GM19324 (cell line): Measurements from ENCODE around the gene LMNB1.
"Not testable (repeated sequence)": the region's sequence is repeated elsewhere in the genome, so short reads cannot be mapped to it uniquely, and the experiment has no call there.

Experiments used
- ATAC-seq: cut with Tn5 transposase; IDR thresholded peaks from one replicate; pipeline ENCODE4 v1.9.1; 2021; ENCODE audit warnings: mild to moderate bottlenecking, moderate library complexity; ENCODE audit not compliant: unreplicated experiment, low FRiP score

The LMNB1 gene

DNA sequence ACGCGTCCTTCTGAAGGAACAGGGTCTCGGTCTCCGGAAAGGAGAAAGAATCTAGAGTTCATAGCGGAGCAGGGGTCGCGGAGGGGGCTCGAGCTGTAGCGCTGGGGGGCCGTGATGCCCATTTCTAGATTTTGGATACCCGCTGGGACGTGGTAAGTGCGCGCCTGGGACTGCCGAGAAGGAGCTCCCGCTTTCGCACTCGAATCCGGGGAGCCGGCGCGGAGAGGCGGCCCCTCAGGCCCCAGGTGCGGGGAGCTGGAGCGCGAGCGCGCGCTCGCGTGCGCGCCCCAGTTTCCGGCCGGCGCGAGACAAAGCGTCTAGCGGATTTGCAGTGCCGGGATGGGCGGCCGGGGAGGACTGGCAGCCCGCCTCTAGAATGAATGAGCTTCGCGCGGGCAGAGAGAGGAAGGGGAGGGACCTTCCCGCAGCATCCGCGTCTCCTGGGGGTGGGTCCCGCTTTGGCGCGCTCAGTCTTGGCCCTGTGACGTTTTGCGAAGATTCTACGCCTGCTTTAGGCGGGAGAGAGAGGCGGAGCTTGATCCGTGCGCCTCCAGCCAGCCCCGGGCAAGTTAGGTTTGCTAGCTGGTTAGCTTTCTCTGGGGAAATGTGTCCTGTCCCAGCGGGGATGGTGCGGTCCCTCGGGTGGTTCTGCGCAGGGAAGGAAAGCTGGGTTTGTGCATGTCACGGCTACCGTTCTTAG is 1.2 kb downstream of the LMNB1 start:
- ATAC-seq, result peak; percentile 67

DNA sequence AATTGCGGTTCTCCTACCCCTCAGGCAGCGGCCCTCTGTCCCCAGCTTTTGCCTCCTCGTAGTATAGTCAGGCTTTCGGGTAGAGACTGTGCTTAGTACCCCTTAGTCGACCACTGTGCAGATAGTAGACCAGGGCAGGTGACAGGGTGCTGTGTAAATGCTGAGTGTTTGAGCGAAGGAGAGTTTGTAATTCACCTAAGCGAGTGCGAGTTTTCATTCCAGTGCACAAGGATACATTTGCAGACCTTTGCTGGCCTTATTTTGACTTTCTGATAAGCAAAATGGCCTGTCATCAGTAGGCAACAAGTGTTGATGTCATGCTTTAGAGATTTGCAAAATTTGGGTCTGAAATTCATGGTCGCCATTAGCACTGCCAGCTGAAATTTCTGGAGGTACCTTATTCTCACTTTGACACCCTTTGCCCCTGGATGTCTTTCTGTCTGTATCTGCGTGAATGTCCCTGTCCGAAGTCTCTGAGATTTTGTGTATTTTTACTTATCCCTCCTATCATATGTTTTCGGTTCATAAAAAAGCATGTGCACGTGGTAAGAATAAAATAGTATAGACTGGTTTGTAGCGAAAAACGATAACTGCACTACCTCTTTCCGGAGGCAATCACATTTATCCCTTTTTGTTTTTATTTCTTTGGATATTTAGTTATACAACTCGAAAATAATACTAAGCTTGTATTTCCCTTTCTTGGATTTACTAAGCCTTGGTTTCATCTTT is 1.9 kb downstream of the LMNB1 start:
- ATAC-seq, result peak; percentile 7

DNA sequence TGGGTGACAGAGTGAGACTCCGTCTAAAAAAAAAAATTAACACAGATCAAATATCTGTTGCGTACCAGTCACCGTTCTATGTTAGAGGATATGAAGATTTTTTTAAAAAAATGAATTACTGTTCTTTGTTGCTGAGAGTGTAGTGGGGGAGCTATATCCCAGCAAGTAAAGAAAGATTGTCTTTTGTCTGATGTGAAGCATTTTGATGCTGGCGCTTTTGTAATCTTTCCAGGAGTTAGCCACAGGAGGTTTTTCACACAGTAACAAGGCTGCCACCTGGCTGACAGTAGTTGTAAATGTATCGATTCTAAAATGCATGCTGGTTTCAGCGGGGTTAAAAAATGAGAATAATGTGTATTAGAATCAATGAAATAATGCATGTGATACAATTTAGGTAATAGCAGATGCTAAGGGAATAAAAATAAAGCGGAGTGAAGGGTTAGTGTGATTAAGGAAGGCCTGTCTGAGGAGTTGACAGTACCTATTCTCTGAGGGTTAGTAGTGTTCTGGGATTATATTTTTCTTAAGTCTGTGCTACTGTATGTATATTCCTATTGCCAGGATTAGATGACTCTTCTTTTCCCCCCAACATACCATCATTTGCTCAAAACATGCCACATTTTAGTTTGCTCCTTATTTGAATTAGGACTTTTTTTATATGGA is 3.4 kb downstream of the LMNB1 start:
- no peak for ATAC-seq

- ATAC-seq, result not testable (repeated sequence)
Observed at GRCh38 chr5:126788409-126788808, 11.5 kb downstream of the LMNB1 start.

GRCh38 chr5:126793097-126793496 is 16.2 kb downstream of the LMNB1 start:
- ATAC-seq, result no peak

DNA sequence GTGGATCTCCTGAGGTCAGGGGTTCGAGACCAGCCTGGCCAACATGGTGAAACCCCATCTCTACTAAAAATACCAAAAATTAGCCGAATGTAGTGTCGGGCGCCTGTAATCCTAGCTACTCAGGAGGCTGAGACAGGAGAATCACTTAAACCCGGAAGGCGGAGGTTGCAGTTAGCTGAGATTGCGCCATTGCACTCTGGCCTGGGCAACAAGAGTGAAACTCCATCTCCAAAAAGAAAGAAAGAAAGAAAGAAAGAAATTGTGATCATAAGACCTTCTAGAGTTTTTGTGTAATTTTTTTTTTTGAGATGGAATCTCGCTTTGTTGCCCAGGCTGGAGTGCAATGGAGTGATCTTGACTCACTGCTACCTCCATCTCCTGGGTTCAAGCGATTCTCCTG is 16.7 kb downstream of the LMNB1 start:
- not testable (repeated sequence) for ATAC-seq

- ATAC-seq, result no peak
Observed at GRCh38 chr5:126794157-126794828, 17.4 kb downstream of the LMNB1 start.

DNA sequence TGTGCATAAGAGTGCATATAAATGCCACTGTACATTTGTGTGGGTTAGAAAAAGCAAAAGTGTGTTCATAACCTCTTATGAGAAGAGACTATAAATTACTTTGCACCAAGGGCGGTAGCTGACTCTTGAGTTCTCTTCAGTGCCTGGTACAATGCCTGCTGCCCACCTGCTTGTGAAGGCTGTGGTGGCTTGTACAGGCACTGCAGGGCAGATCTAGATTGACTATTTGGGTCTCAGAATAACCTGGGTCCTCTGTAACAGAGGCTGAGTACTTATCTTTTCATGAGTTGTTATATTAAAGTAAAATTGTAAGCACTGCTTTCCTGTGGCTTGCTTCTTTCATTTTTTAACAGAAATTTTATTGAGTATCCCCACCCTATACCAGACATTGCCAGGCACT is 22.8 kb downstream of the LMNB1 start:
- ATAC-seq, result no peak

DNA sequence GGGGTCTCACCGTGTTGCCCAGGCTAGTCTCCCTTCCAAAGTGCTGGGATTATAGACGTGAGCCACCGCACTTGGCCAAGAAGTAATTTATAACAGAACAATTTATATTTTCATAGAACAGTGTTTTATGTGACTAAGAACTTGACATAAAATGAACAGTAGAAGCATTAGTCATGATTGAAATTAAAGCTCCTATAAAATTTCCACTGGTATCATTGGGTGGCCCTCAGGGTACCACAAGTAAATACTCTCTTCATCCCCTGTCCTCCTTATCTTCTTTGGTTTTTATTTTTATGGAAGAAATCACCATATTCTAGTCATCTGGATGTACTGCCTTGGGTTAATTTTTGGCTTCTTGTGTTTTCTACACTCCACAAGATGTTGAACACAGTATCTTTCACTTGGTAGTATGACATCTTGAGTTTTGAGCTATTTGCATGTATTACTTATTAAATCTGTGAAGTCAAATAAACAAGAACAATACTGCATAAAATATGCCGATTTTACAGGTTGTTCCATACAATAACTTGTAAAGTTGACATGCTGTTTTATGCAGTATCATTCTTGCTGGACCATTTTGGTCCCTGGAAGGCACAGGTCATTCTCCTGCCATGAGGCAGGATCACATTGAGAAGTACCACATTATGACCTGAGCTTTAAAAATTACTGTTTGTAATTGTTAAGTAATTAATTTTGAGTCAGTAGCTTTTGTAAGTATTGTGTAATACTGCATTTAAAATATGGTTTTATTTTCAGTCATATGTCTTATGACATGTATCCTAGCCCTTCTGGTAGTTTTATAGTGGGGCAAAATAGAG is 24.4 kb downstream of the LMNB1 start:
- no peak for ATAC-seq

DNA sequence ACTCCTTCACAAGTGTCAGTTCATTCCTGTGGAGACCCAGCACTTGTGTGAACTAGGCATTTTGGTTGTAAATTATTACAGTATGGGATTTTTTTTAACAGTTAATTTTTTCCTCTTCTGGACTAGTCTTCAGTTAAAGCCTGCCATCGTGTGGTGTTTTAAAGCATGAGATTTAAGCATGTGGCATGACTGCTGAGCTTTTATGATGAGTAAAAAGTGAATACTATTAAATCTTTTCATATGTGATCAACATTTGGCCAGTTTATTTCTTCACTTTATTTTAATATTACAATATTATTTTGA is 25.0 kb downstream of the LMNB1 start:
- no peak for ATAC-seq

GRCh38 chr5:126805063-126805462 is 28.1 kb downstream of the LMNB1 start:
- ATAC-seq, result no peak

GRCh38 chr5:126808521-126808988 is 31.6 kb downstream of the LMNB1 start:
- no peak for ATAC-seq

GRCh38 chr5:126809916-126810315 is 33.0 kb downstream of the LMNB1 start:
- no peak for ATAC-seq

GRCh38 chr5:126810596-126811380 is 33.9 kb downstream of the LMNB1 start:
- no peak for ATAC-seq

DNA sequence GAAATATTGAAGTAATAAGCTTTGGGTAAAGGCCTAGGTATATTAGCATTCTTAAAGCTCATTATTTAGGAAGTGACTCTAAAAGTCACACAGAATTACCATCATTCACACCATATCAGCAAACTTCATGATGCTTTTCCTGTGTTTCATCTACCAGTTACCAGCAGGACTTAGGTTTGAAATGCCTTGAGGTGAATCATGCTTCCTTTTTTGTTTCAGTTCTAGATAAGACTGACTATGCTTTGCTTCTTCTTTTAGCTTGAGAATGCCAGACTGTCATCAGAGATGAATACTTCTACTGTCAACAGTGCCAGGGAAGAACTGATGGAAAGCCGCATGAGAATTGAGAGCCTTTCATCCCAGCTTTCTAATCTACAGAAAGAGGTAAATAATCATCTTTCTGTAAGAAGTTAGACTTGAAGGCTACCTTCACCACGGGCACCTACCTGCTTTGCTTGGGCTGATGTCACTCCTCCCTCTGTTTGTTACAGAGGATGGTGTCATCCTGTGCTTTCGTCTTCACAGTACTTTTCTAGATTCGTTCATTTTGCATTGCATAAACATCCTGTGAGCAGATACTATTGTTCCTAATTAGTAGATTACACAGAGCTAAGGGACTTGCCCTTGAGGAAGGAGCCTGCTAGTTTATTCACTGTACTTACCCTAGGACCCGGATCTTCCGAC is 34.7 kb downstream of the LMNB1 start:
- ATAC-seq, result peak; percentile 51

DNA sequence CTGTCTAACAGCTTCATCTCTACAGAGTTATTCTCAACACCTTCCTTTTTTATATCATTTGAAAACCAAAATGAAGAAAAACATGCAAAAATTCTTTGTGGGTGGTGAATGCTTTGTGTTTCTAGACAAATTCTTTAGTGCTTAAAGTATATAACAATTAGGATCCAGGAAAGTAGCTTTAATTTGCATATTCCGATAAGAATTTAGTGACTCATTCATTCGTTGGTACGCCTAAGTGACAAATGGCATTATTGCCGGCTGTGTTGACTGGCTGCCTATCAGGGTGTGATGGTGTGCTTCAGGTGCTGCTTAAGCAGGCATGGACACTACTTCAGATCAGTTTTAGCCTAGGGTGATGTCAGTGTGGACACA is 35.2 kb downstream of the LMNB1 start:
- no peak for ATAC-seq

DNA sequence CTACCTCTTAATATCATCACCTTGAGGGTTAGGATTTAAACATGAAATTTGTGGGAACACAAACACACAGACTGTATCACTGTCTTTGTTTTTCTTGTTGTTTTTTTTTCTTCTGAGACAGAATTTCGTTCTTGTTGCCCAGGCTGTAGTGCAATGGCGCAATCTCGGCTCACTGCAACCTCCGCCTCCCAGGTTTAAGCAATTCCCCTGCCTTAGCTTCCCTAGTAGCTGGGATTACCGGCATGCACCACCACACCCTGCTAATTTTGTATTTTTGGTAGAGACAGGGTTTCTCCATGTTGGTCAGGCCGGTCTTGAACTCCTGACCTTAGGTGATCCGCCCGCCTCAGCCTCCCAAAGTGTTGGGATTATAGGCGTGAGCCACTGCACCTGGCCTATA is 36.9 kb downstream of the LMNB1 start:
- not testable (repeated sequence) for ATAC-seq

- no peak for ATAC-seq
Observed at GRCh38 chr5:126814721-126815404, 37.9 kb downstream of the LMNB1 start.
